Activated naive CD4-positive, alpha-beta T cell treated with anti-CD3 and anti-CD28 coated beads, Interleukin-2, amount 50 U/mL, for 72 hours (primary cell): Measurements from ENCODE around the gene H2AZ2. TPM values are rescaled to one million over a fixed set of nuclear protein-coding genes. Genes with fewer than 3 reads are reported as not detected.

ENCODE experiments used
- ATAC-seq, 2 donors: fragments of 150-1000 bp; cut with Tn5 transposase; 2 replicates each; pipeline ENCODE4 v1.10.0; 2021; ENCODE audit warnings: mild to moderate bottlenecking in 2 of 2, moderate library complexity in 2 of 2
- DNase-seq, 2 donors: peaks; one replicate each; pipeline ENCODE4 v3.0.0; 2021 to 2022; ENCODE audit warnings: low spot score in 2 of 2
- H3K27ac Mint-ChIP-seq, 2 donors: one replicate each; pipeline ENCODE4 v1.8.0; 2022; ENCODE audit warnings: mild to moderate bottlenecking in 2 of 2, mixed read lengths in 2 of 2
- H3K36me3 Mint-ChIP-seq, 2 donors: one replicate each; pipeline ENCODE4 v1.8.0; 2022; ENCODE audit warnings: mixed read lengths in 2 of 2
- H3K9me3 Mint-ChIP-seq, 2 donors: one replicate each; pipeline ENCODE4 v1.8.0; 2022; ENCODE audit warnings: mixed read lengths in 2 of 2
- total RNA-seq, 2 donors: library from RNA; stranded (reverse); gene quantifications; one replicate each; pipeline ENCODE4 v1.2.3, GENCODE V29; 2022

H2AZ2 gene
- total RNA-seq, 2 donors from 2014 or later, result 264 to 330 TPM

- ATAC-seq (no peak), DNase-seq (no peak)
- Mint-ChIP-seq H3K36me3 (peaks cover 0 to 5% of the 10 kb centered on the region in 2 donors), H3K9me3 (peaks cover 5% of the 10 kb centered on the region in 2 donors), H3K27ac (no peak overlapping the region)
Observed at GRCh38 chr7:44783407-44783806, 64.5 kb downstream of the H2AZ2 start.

DNA sequence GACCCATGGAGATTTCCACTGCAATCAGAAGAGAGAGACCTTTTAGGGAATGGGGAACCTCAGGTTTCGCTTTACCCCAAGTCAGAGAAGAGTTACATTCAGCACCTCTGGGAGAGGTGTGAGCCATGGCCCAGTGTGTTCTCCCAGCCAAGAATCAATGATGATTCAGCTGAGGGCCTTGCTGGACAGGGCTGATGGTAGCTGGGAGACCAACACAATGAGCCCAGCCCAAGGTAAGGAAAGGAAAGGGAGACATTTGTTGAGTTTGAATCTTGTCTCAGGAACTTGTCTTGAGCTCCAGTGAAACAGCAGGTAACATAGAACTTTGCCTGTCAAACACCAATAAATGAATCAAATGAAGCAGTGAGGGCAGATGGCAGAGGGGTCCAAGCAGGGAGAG lies 65.4 kb downstream of the H2AZ2 start:
- Mint-ChIP-seq H3K9me3 (peaks cover 5% of the 10 kb centered on the region in 2 donors), H3K27ac (peak overlapping the region in 1 of 2 donors; percentile 79), H3K36me3 (peaks cover 0 to 5% of the 10 kb centered on the region in 2 donors)
- ATAC-seq (no peak), DNase-seq (no peak)

Other genes starting within 250 kb of the H2AZ2 start
- 100 to 1,000 TPM in 1 of 2 donors, 10 to 100 TPM in 1; 53.2 to 106 TPM for gene OGDH, start 241.5 kb downstream of the H2AZ2 start, total RNA-seq
- gene ZMIZ2, start 99.2 kb downstream of the H2AZ2 start, total RNA-seq, result 100 to 1,000 TPM; 124 to 176 TPM
- 1,000 to 10,000 TPM; 2,757 to 2,768 TPM for gene PPIA, start 51.4 kb downstream of the H2AZ2 start, total RNA-seq
- 10 to 100 TPM; 18.0 to 22.0 TPM for gene PURB, start 37.4 kb upstream of the H2AZ2 start, total RNA-seq
- gene MYO1G, start 130.9 kb upstream of the H2AZ2 start, total RNA-seq, result 100 to 1,000 TPM; 361 to 532 TPM
- 100 to 1,000 TPM in 1 of 2 donors, 10 to 100 TPM in 1; 79.2 to 130 TPM for gene CCM2, start 152.1 kb upstream of the H2AZ2 start, total RNA-seq
- gene NACAD, start 240.9 kb upstream of the H2AZ2 start, total RNA-seq, result under 1 TPM; 0.09 to 0.19 TPM